Tibial artery (tissue), 4 donors: Measurements from ENCODE around the gene COL6A3.

ENCODE experiments used
- DNase-seq, 2 donors: peaks; one replicate each; pipeline ENCODE4 v3.0.0-alpha.2; 2019
- H3K27ac ChIP-seq, 2 donors: fragments of 200-600 bp; sonication (generic) in 1 of 2; 1 replicate in 1 of 2; 2 replicates in 1 of 2; pipeline ENCODE4 v1.5.1; 2018 to 2019; ENCODE audit warnings: mild to moderate bottlenecking in 1 of 2
- H3K27me3 ChIP-seq, 2 donors: fragments of 200-600 bp; sonication (generic) in 1 of 2; one replicate each; pipeline versions ENCODE4 v1.5.1 to v1.6.0; 2016 to 2019
- H3K36me3 ChIP-seq, 3 donors: fragments of 200-600 bp; sonication (generic) in 2 of 3; one replicate each; pipeline ENCODE4 v1.5.1; 2016 to 2019; ENCODE audit warnings: mild to moderate bottlenecking in 2 of 3
- H3K4me1 ChIP-seq, 4 donors: fragments of 200-600 bp; sonication (generic) in 2 of 4; 1 replicate in 3 of 4; 2 replicates in 1 of 4; pipeline ENCODE4 v1.5.1; 2016 to 2019
- H3K4me3 ChIP-seq, 2 donors: fragments of 200-600 bp; sonication (generic) in 1 of 2; 1 replicate in 1 of 2; 2 replicates in 1 of 2; pipeline ENCODE4 v1.5.1; 2018 to 2019; ENCODE audit warnings: mild to moderate bottlenecking in 2 of 2
- H3K9me3 ChIP-seq, 3 donors: fragments of 200-600 bp; sonication (generic) in 1 of 3; one replicate each; pipeline ENCODE4 v1.5.1; 2016 to 2019
- intact Hi-C: fragments of 100-400 bp; cut with DNase I; formaldehyde crosslinking; loops from one replicate; pipeline ENCODE4 v1.15.0; 2023; ENCODE audit warnings: low total_unique reads
- TF ChIP-seq, protein P1 (sequence below), 2 experiments: fragments of 200-600 bp in 1 of 2; fragments of 450-650 bp in 1 of 2; IDR thresholded peaks; one replicate each; pipeline ENCODE4 v1.5.1; 2017 to 2019; ENCODE audit warnings: antibody characterized with exemption in 2 of 2, mild to moderate bottlenecking in 1 of 2, moderate library complexity in 1 of 2

COL6A3 gene

DNA sequence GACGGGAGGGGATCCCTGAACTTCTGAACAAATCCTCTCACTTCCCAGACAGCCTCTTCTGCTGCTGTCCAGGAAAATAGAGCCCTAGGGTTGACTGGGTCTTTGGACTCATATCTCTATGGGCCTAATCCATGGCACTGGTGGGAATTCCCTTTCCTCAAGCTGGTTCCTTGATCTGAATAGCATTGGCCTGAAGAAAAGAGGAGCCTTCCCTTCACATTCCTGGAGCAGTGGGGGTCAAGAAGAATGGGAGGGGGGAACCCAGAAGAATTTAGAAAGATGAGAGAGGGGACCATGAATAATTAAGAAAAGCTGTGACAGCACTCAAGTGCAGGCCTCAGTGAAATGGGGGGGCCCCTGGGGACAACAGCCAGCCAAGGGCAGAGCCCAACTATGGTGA lies 80.2 kb downstream of the COL6A3 start:
- TF ChIP-seq, protein P1, sequence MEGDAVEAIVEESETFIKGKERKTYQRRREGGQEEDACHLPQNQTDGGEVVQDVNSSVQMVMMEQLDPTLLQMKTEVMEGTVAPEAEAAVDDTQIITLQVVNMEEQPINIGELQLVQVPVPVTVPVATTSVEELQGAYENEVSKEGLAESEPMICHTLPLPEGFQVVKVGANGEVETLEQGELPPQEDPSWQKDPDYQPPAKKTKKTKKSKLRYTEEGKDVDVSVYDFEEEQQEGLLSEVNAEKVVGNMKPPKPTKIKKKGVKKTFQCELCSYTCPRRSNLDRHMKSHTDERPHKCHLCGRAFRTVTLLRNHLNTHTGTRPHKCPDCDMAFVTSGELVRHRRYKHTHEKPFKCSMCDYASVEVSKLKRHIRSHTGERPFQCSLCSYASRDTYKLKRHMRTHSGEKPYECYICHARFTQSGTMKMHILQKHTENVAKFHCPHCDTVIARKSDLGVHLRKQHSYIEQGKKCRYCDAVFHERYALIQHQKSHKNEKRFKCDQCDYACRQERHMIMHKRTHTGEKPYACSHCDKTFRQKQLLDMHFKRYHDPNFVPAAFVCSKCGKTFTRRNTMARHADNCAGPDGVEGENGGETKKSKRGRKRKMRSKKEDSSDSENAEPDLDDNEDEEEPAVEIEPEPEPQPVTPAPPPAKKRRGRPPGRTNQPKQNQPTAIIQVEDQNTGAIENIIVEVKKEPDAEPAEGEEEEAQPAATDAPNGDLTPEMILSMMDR (IDR thresholded peaks at IDR 0.05), result no peak
- Histone ChIP-seq H3K36me3 (peaks cover 42 to 57% (median 44%) of the 10 kb centered on the region in 3 donors), H3K4me3 (no peak overlapping the region), H3K9me3 (no peaks in the 10 kb centered on the region), H3K27me3 (no peaks in the 10 kb centered on the region), H3K27ac (no peak overlapping the region), H3K4me1 (no peaks in the 10 kb centered on the region)
- DNase-seq, result no peak
- intact Hi-C loops, result no loop called here

DNA sequence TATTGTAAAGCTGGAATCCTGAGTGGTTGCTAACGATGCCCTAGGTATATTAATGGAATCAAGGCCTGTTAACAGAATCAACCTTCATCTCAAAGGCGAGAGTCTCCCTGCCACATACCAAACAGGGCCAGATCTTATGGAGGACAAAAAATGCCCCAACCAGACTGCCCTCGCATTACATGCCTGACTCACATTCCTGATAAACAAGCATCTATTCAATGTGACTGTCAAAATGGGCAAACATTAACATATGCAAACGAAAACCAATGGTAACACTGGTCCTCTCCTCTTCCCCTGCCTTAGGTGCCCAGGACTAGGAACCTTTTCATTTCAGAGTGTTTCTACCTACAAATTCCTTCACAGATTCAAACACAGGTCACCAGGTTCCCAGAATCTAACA lies 83.4 kb downstream of the COL6A3 start:
- intact Hi-C loops, result no loop called here
- TF ChIP-seq, protein P1 (IDR thresholded peaks at IDR 0.05), result no peak
- peak overlapping the region in 1 of 2 donors; percentile 23 for H3K27ac ChIP-seq
- H3K27me3 ChIP-seq, result no peaks in the 10 kb centered on the region
- no peak for DNase-seq
- peaks cover 0 to 26% (median 18%) of the 10 kb centered on the region in 4 donors for H3K4me1 ChIP-seq
- H3K9me3 ChIP-seq, result no peaks in the 10 kb centered on the region
- peaks cover 20 to 28% (median 23%) of the 10 kb centered on the region in 3 donors for H3K36me3 ChIP-seq
- H3K4me3 ChIP-seq, result no peak overlapping the region

DNA sequence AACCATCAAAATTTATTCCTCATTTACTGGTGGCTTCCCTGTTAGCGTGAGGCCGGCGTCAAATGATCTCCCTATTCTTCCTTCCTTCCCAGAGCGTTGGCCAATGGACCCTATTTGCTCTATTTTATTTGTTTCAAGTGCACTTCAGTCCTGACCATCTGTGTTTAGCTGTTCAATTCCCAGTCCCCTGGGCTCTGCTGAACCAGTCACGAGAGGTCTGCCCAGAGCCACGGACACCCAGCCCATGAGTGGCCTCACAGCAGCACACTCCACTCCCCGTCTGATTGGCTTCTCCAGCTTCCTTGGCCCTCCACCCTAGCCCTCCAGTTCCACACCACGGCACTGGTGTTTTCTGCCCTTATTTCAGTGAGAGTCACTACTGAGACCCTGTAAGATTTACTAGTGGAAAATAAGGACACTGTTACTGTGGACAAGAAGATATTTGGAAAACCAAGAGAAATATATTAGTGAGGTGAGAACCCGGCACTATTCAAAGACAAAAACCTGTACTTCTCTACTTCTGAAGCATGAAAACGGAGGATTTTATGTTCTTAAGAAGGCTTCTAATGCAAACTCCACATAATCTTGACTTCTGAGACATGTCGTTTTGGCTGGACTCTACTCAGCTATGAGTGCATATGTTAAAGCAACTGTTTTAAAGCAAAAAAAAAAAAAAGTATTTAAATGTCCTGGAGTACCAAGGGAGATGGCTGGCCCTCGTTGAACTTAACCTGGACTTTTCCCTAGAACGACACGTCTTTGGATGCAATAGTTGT lies 86.6 kb downstream of the COL6A3 start:
- H3K36me3 ChIP-seq, result no peaks in the 10 kb centered on the region

DNA sequence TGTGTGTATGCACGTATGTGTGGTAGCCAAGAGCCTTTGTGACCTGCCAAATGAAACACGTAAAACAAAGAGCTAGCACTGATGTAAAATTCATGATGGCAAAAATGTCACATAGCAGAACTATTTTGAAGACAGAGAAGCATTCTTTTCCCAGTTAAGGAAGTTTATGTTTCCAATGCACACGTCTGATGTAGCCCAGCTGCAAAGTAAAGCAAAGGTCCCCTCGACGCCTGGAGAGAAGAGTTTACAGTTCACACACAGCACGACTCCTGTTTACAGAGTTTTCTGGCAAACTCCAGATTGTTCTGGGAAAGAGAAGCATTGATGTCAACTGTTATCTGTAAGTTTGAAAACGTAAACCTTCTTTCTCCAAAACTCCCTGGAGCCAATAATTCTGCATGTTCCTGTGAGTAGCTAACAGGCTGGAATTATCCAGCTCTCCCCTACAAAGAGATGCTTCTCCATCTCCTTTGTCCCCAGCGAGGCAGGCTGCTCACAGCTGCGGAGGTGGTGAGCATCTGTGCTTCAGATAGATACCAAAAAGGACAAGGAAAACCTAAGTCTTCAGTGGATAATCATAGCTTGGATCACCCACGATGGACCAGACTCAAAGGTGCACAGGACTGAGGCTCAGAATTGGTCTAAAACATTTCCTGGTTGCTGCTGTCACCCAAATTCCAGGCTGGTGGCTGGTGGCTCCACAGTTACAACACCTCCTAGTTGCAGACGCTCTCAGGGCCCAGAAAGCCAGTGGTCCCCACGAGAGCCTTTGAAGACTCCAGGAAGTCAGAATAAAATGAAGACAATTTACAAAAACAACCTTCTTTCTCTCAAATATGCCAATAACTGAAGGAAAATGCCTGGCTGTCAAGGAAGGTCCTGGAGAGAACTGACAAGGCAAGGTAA lies 87.4 kb downstream of the COL6A3 start:
- H3K27ac ChIP-seq, result peak overlapping the region; percentile 94 to 98
- intact Hi-C loops, result no loop called here
- no peaks in the 10 kb centered on the region for H3K36me3 ChIP-seq
- H3K4me3 ChIP-seq, result no peak overlapping the region
- peaks cover 0 to 66% (median 50%) of the 10 kb centered on the region in 4 donors for H3K4me1 ChIP-seq
- no peaks in the 10 kb centered on the region for H3K9me3 ChIP-seq
- no peak for DNase-seq
- no peaks in the 10 kb centered on the region for H3K27me3 ChIP-seq
- TF ChIP-seq, protein P1 (IDR thresholded peaks at IDR 0.05), result no peak

More for the DNA sequence above, 86.6 kb downstream of the COL6A3 start:
- no peaks in the 10 kb centered on the region for H3K9me3 ChIP-seq
- intact Hi-C loops, result no loop called here
- peaks cover 0 to 57% (median 42%) of the 10 kb centered on the region in 4 donors for H3K4me1 ChIP-seq
- TF ChIP-seq, protein P1 (IDR thresholded peaks at IDR 0.05), result no peak
- H3K27ac ChIP-seq, result peak overlapping the region; percentile 94 to 98
- DNase-seq, result no peak
- H3K27me3 ChIP-seq, result no peaks in the 10 kb centered on the region
- no peak overlapping the region for H3K4me3 ChIP-seq

DNA sequence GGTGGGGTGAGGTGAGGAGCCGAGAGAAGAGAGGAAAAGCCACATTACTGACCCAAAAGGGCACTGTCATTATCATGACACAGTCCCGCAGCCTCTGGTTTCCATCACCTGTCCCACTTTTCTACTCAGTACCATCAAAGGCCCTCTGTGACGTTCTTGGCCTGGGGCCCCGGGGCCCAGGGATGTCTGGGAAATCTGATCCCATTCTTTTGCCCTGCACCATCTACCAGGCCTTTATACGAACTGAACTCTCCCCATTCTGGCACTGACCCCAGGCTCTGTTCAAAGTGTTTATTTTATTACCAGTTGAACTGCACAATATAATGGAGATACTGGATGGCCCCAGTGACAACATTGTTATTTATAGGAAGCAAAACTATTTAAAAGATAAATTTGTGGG lies 89.1 kb downstream of the COL6A3 start:
- Histone ChIP-seq H3K27me3 (no peaks in the 10 kb centered on the region), H3K9me3 (no peaks in the 10 kb centered on the region), H3K4me3 (no peak overlapping the region), H3K27ac (peak overlapping the region; percentile 94 to 98), H3K36me3 (no peaks in the 10 kb centered on the region), H3K4me1 (peaks cover 0 to 83% (median 63%) of the 10 kb centered on the region in 4 donors)
- intact Hi-C loops, result no loop called here
- no peak for DNase-seq
- TF ChIP-seq, protein P1 (IDR thresholded peaks at IDR 0.05), result no peak
